ENCODE results near the gene R3HDM4. TPM values are rescaled to one million over a fixed set of nuclear protein-coding genes. Genes with fewer than 3 reads are reported as not detected.

Gene R3HDM4
- total RNA-seq, 4 donors from 2014 or later: 37.2 to 49.1 (median 44.3) TPM

GRCh38 chr19:947090-947706 lies 34.2 kb upstream of the R3HDM4 start:
- H3K4me1 ChIP-seq: no peaks in the 10 kb centered on the region
- H3K27me3 ChIP-seq: no peaks in the 10 kb centered on the region
- H3K27ac ChIP-seq: no peak overlapping the region
- DNase-seq (no peak), ATAC-seq (no peak)
- no peak overlapping the region for H3K4me3 ChIP-seq
- intact Hi-C loops (cut with DNase I; ENCODE audit: low total_unique reads) (no loop called here), in situ Hi-C loops (cut with MboI; ENCODE audit: low sequenced_read_pairs in 4 of 4) (no loop called here)
- H3K36me3 ChIP-seq: no peaks in the 10 kb centered on the region
- TF ChIP-seq CTCF (IDR thresholded peaks at IDR 0.05 in 4 of 5, conservative IDR thresholded peaks at IDR 0.05 in 1 of 5): no peak
- no peak for TF ChIP-seq POLR2A (IDR thresholded peaks at IDR 0.05)
- H3K9me3 ChIP-seq: no peaks in the 10 kb centered on the region

GRCh38 chr19:945401-946252 lies 32.6 kb upstream of the R3HDM4 start:
- ATAC-seq: no peak
- intact Hi-C loops (cut with DNase I; ENCODE audit: low total_unique reads): no loop called here
- Histone ChIP-seq H3K9me3 (no peaks in the 10 kb centered on the region), H3K4me1 (peaks cover 0 to 7% of the 10 kb centered on the region in 2 donors), H3K36me3 (no peaks in the 10 kb centered on the region), H3K27me3 (no peaks in the 10 kb centered on the region), H3K4me3 (no peak overlapping the region), H3K27ac (no peak overlapping the region)
- TF ChIP-seq POLR2A (IDR thresholded peaks at IDR 0.05) (no peak), CTCF (IDR thresholded peaks at IDR 0.05 in 4 of 5, conservative IDR thresholded peaks at IDR 0.05 in 1 of 5) (no peak)
- no peak for DNase-seq
- in situ Hi-C loops (cut with MboI; ENCODE audit: low sequenced_read_pairs in 4 of 4): no loop called here

- no peak for TF ChIP-seq CTCF (IDR thresholded peaks at IDR 0.05 in 4 of 5, conservative IDR thresholded peaks at IDR 0.05 in 1 of 5)
- in situ Hi-C loops (cut with MboI; ENCODE audit: low sequenced_read_pairs in 4 of 4): no loop called here
- H3K4me3 ChIP-seq: no peak overlapping the region
- intact Hi-C loops (cut with DNase I; ENCODE audit: low total_unique reads): no loop called here
- no peaks in the 10 kb centered on the region for H3K27me3 ChIP-seq
- no peak overlapping the region for H3K27ac ChIP-seq
- H3K36me3 ChIP-seq: no peaks in the 10 kb centered on the region
- DNase-seq (no peak), ATAC-seq (no peak)
- no peaks in the 10 kb centered on the region for H3K9me3 ChIP-seq
- H3K4me1 ChIP-seq: peaks cover 0 to 7% of the 10 kb centered on the region in 2 donors
Measured at GRCh38 chr19:944663-945241, 31.7 kb upstream of the R3HDM4 start.

- no peak for TF ChIP-seq CTCF (IDR thresholded peaks at IDR 0.05 in 4 of 5, conservative IDR thresholded peaks at IDR 0.05 in 1 of 5)
- no peak for TF ChIP-seq POLR2A (IDR thresholded peaks at IDR 0.05)
- Histone ChIP-seq H3K27ac (no peak overlapping the region), H3K4me1 (peaks cover 0 to 7% of the 10 kb centered on the region in 2 donors), H3K4me3 (no peak overlapping the region), H3K27me3 (no peaks in the 10 kb centered on the region), H3K36me3 (no peaks in the 10 kb centered on the region), H3K9me3 (no peaks in the 10 kb centered on the region)
- intact Hi-C loops (cut with DNase I; ENCODE audit: low total_unique reads): no loop called here
- ATAC-seq (no peak), DNase-seq (no peak)
- in situ Hi-C loops (cut with MboI; ENCODE audit: low sequenced_read_pairs in 4 of 4): no loop called here
Measured at GRCh38 chr19:944171-944567, 31.1 kb upstream of the R3HDM4 start.

All from gastrocnemius medialis (tissue), 4 donors.